Aorta (tissue), 5 donors: Measurements from ENCODE around the gene ANKDD1B. TPM values are rescaled to one million over a fixed set of nuclear protein-coding genes. Genes with fewer than 3 reads are reported as not detected.
"Not testable (repeated sequence)": the region's sequence is repeated elsewhere in the genome, so short reads cannot be mapped to it uniquely, and the experiment has no call there.

Source experiments
- ATAC-seq: fragments of 200-7000 bp; cut with Tn5 transposase; one replicate; pipeline ENCODE4 v1.9.1; 2022; ENCODE audit warnings: moderate library complexity; ENCODE audit not compliant: low FRiP score
- DNase-seq, 2 donors: peaks; one replicate each; pipeline ENCODE4 v3.0.0-alpha.2; 2020
- H3K27ac ChIP-seq, 2 donors: one replicate each; pipeline ENCODE4 v1.5.1; 2013; ENCODE audit warnings: low read length in 2 of 2, mild to moderate bottlenecking in 2 of 2, moderate library complexity in 2 of 2, control low read depth in 1 of 2, inconsistent platforms in 1 of 2, low read depth in 1 of 2
- H3K27me3 ChIP-seq, 2 donors: one replicate each; pipeline ENCODE4 v1.6.1; 2013; ENCODE audit warnings: control low read depth in 1 of 2, low read length in 1 of 2, mild to moderate bottlenecking in 1 of 2, moderate library complexity in 1 of 2; ENCODE audit not compliant: insufficient read depth in 2 of 2, control insufficient read depth in 1 of 2
- H3K36me3 ChIP-seq, 2 donors: one replicate each; pipeline ENCODE4 v1.6.1; 2013; ENCODE audit warnings: control low read depth in 1 of 2, low read length in 1 of 2, mild to moderate bottlenecking in 1 of 2; ENCODE audit not compliant: insufficient read depth in 2 of 2, control insufficient read depth in 1 of 2
- H3K4me1 ChIP-seq, 2 donors: one replicate each; pipeline ENCODE4 v1.6.1; 2013; ENCODE audit warnings: low read length in 2 of 2, control low read depth in 1 of 2, mild to moderate bottlenecking in 1 of 2, moderate library complexity in 1 of 2; ENCODE audit not compliant: insufficient read depth in 2 of 2, control insufficient read depth in 1 of 2
- H3K4me3 ChIP-seq, 2 donors: one replicate each; pipeline ENCODE4 v1.5.1; 2013; ENCODE audit warnings: low read length in 2 of 2, control low read depth in 1 of 2, mild to moderate bottlenecking in 1 of 2
- H3K9me3 ChIP-seq: one replicate; pipeline ENCODE4 v1.6.1; 2013; ENCODE audit warnings: mild to moderate bottlenecking, low read length; ENCODE audit not compliant: control insufficient read depth
- WGBS, 2 donors: extraction: QIAGEN DNeasy Blood & Tissue Kit; methylation state at CpG; one replicate each; pipeline ENCODE4 v1.1.7; 2013; 5-methylcytosine and 5-hydroxymethylcytosine counted together
- intact Hi-C, 2 donors: fragments of 100-400 bp; cut with DNase I; formaldehyde crosslinking; loops; one replicate each; pipeline versions ENCODE4 v1.14.2 to v1.15.0; 2022
- polyA plus RNA-seq, 2 donors: library from polyadenylated mRNA; stranded (reverse); fragments of 200-250 nt; gene quantifications; one replicate each; pipeline ENCODE4 v1.2.3, GENCODE V29; 2013
- total RNA-seq, 2 donors: library from RNA; stranded (reverse); fragmentation: NEBNext Ultra II Directional; extraction: Animal tissue kit (Norgen Biotek cat#: 25700); gene quantifications; one replicate each; pipeline ENCODE4 v1.2.1, GENCODE V29; 2021
- donor health status: healthy with polysubstance abuse.
- donor health status: Bipolar disorder and iron deficiency.
- donor health status: DM: no; HTN: no; CAD: no.
- donor health status: DM: no; HTN: no; CAD: no.
- donor health status: DM: yes; HTN: yes; CAD: no.

Gene ANKDD1B
- total and polyA plus RNA-seq, 4 donors = 0.61 to 2.1 (median 0.88) TPM; not detected in 1

DNA sequence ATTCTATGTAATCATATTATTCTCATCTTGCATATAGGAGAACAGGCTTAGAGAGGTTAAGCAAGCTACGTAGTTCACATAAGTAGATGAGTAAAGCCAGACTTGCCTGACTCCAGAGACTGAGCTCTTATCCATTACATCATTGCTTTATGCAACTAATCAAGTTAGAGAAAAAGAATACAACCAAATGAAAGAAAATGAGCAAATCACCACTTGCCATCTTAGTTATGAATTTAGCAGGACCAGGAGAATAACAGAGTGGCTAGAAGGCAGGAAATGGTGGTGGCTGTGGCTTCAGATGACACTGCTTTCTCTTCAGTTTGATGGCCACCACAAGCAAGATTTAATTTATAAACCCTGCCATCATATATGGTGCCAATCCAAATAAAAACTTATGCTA is 79.4 kb downstream of the ANKDD1B start:
- Histone ChIP-seq H3K27me3 (no peaks in the 10 kb centered on the region), H3K36me3 (no peaks in the 10 kb centered on the region), H3K4me1 (no peaks in the 10 kb centered on the region), H3K9me3 (no peaks in the 10 kb centered on the region), H3K4me3 (no peak overlapping the region), H3K27ac (no peak overlapping the region)
- 96 to 97% methylated on average over 1 of the region's 1 CpG for WGBS, 2 donors
- DNase-seq (no peak), ATAC-seq (no peak)
- intact Hi-C loops = no loop called here

DNA sequence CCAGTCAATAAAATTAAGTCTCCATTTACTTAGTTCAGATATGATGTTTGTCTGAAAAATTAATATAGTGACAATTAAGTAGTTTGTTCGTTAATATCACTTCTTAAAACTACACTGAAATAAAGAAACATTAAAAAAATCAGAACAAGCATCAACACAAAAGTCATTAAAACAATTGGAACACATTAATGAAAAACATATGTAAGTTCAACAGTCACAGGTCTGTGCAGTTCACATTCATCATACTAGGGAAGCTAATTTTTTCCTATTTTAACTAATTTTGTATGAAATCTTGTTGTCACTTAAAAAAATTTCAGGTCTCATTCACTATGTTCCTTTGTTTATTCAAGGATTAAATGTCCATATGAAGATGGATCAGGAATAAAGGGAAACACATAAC is 83.5 kb downstream of the ANKDD1B start:
- no peaks in the 10 kb centered on the region for H3K9me3 ChIP-seq
- intact Hi-C loops = no loop called here
- WGBS, 2 donors = 90 to 93% methylated on average over 1 of the region's 1 CpG
- DNase-seq (no peak), ATAC-seq (no peak)
- no peak overlapping the region for H3K4me3 ChIP-seq
- H3K27ac ChIP-seq = no peak overlapping the region
- H3K27me3 ChIP-seq = no peaks in the 10 kb centered on the region
- no peaks in the 10 kb centered on the region for H3K36me3 ChIP-seq
- no peaks in the 10 kb centered on the region for H3K4me1 ChIP-seq

DNA sequence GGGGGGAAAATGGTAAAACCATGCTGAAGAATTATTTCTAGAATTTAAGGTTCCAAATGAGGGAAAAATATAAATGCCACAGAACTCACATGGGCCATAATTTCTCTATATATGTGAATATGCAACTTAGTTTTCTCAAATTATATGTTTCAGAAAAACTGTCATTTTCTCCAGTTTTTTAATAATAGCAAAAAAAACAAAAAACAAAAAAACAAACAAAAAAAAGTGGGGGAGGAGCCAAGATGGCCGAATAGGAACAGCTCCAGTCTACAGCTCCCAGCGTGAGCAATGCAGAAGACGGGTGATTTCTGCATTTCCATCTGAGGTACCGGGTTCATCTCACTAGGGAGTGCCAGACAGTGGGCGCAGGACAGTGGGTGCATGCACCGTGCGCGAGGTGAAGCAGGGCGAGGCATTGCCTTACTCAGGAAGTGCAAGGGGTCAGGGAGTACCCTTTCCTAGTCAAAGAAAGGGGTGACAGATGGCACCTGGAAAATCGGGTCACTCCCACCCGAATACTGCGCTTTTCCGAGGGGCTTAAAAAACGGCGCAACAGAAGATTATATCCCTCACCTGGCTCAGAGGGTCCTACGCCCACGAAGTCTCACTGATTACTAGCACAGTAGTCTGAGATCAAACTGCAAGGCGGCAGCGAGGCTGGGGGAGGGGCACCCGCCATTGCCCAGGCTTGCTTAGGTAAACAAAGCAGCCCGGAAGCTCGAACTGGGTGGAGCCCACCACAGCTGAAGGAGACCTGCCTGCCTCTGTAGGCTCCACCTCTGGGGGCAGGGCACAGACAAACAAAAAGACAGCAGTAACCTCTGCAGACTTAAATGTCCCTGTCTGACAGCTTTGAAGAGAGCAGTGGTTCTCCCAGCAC is 84.5 kb downstream of the ANKDD1B start:
- H3K27me3 ChIP-seq, H3K27ac ChIP-seq, H3K4me1 ChIP-seq, H3K36me3 ChIP-seq, H3K9me3 ChIP-seq, H3K4me3 ChIP-seq, ATAC-seq, DNase-seq, intact Hi-C loops: not testable (repeated sequence)
- WGBS, 2 donors = 87 to 88% methylated on average over 22 of the region's 22 CpGs

DNA sequence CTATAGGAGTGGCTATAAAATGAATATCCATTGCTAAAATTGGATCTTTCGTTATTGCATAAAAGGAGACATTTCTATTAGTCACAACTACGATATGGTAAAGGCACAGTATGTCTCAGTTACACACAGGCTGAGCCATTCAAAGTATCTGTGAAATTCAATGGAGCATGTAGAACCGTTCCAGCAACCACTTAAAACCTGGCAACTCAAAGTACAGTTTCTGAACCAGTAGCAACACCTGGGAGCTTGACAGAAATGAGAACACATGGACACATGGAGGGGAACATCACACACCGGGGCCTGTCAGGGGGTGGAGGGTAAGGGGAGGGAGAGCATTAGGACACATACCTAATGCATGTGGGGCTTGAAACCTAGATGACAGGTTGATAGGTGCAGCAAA is 90.6 kb downstream of the ANKDD1B start:
- ATAC-seq (no peak), DNase-seq (no peak)
- H3K4me3 ChIP-seq = no peak overlapping the region
- 93 to 97% methylated on average over 4 of the region's 4 CpGs for WGBS, 2 donors
- H3K9me3 ChIP-seq = no peaks in the 10 kb centered on the region
- no peaks in the 10 kb centered on the region for H3K27me3 ChIP-seq
- no peaks in the 10 kb centered on the region for H3K36me3 ChIP-seq
- intact Hi-C loops = no loop called here
- no peaks in the 10 kb centered on the region for H3K4me1 ChIP-seq
- H3K27ac ChIP-seq = no peak overlapping the region

DNA sequence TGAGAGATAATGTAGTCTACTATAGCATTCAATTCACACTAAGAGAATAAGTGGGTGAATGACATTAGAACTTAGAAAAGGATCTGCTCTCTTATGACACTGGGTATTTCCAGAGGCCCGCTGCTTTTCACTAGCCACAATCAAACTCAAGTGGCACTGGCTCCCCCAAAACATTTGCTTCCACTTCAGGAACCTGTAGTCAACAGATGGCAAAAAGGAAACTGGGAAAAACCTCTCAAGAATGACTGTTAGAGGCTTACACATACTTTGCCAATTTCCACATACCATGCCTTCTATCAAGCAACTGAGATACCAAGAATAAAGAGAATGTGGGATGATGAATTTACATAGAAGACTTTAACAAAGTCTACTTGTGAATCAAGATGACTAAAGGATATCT is 94.8 kb downstream of the ANKDD1B start:
- H3K36me3 ChIP-seq = peaks cover 0 to 3% of the 10 kb centered on the region in 2 donors
- DNase-seq (no peak), ATAC-seq (no peak)
- H3K27ac ChIP-seq = no peak overlapping the region
- no peaks in the 10 kb centered on the region for H3K27me3 ChIP-seq
- no peaks in the 10 kb centered on the region for H3K9me3 ChIP-seq
- intact Hi-C loops = no loop called here
- WGBS, 2 donors = 91 to 92% methylated on average over 1 of the region's 1 CpG
- H3K4me3 ChIP-seq = no peak overlapping the region
- no peaks in the 10 kb centered on the region for H3K4me1 ChIP-seq

DNA sequence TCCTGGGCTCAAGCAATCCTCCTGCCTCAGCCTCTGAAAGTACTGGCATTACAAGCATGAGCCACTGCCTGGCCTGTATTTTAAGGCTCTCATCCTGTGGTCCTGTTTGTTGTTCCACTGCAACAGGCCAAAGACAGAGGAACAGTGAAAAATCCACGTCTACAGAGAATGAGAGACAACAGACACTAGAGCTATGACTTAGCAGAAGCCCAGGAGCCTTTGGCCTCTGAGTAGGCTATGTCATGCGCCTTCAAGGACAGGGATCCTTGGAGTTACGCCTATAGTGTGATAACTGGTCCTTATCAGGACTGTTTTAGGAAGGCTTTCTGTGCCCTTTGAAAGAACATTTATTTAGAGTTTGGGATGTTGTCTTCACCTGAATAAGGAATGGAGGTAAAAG is 95.5 kb downstream of the ANKDD1B start:
- WGBS, 2 donors = 92 to 94% methylated on average over 3 of the region's 3 CpGs
- ATAC-seq (no peak), DNase-seq (no peak)
- H3K4me1 ChIP-seq = no peaks in the 10 kb centered on the region
- intact Hi-C loops = no loop called here
- H3K9me3 ChIP-seq = no peaks in the 10 kb centered on the region
- H3K4me3 ChIP-seq = no peak overlapping the region
- peaks cover 0 to 3% of the 10 kb centered on the region in 2 donors for H3K36me3 ChIP-seq
- H3K27me3 ChIP-seq = no peaks in the 10 kb centered on the region
- no peak overlapping the region for H3K27ac ChIP-seq

DNA sequence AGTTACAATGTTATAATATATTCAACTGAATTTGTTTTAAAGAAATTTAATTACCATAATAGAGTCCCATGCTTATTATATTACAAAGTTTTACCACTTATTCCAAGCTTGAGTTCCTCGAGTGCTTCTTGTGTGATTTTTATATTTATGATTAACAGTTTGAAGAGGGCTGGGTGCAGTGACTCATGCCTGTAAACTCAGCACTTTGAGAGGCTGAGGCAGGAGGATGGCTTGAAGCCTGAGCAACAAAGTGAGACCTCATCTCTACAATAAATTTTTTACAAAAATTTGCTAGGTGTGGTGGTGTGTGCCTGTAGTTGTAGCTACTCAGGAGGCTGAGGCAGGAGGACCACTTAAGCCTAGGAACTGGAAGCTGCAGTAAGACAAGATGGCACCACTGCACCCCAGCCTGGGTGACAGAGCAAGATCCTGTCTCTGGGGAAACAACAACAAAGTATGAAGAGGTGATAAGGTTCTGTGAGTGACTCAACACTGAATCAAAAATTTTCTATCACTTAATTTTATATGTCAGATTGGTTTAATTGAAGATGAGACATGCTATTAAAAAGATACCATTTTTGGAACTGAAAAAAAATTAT is 96.8 kb downstream of the ANKDD1B start:
- Histone ChIP-seq H3K36me3 (peaks cover 0 to 3% of the 10 kb centered on the region in 2 donors), H3K27ac (no peak overlapping the region), H3K27me3 (no peaks in the 10 kb centered on the region), H3K4me3 (no peak overlapping the region), H3K4me1 (no peaks in the 10 kb centered on the region), H3K9me3 (no peaks in the 10 kb centered on the region)
- ATAC-seq = no peak
- intact Hi-C loops = no loop called here
- no peak for DNase-seq
- WGBS, 2 donors = 58 to 67% methylated on average over 1 of the region's 1 CpG

DNA sequence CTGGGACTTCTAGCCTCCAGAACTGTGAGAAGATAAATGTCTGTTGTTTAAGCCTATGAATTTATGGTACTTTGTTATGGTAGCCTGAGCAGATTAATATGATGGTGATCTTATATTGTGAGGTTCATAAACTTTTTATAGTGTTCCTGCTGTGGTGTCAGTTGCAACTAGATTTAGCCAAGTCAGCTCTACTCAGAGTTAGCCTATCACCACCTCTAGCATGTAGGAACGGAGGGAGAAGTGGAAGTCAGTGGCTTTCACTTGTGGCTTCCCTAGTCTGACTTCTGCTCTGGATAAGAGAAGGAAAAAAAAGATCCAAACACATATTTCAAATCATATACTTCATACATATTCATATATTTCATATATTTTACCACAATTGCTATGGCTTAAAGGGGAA is 99.4 kb downstream of the ANKDD1B start:
- peaks cover 0 to 3% of the 10 kb centered on the region in 2 donors for H3K36me3 ChIP-seq
- H3K9me3 ChIP-seq = no peaks in the 10 kb centered on the region
- DNase-seq = no peak
- H3K4me1 ChIP-seq = no peaks in the 10 kb centered on the region
- 80 to 92% methylated on average over 1 of the region's 1 CpG for WGBS, 2 donors
- no peak overlapping the region for H3K27ac ChIP-seq
- intact Hi-C loops = loop anchor here in 1 of 2 donors (10.0 kb wide), 1 partner anchor 196 kb away; the partner anchor contains the start of genes CERT1 and POLK
- no peak for ATAC-seq
- no peaks in the 10 kb centered on the region for H3K27me3 ChIP-seq
- no peak overlapping the region for H3K4me3 ChIP-seq

DNA sequence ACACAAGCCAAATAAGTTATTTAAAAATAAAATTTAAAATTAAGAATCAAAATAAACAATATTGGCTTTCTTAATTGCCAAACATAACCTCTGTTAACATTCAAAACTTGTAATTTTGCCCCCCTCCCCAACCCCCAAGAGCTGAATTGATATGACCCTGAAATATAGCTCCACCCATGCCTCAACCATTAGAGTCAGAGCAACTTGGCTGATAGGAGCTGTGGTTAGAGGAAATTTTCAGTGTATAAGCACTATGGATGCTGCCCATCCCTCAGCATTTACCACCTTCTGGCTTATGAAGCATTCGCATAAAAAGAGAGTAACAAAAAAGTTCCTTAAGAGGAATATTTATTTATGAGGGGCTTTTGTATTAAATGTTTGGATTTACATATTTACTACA is 99.9 kb downstream of the ANKDD1B start:
- WGBS, 2 donors = 96 to 100% methylated on average over 1 of the region's 1 CpG
- Histone ChIP-seq H3K4me3 (no peak overlapping the region), H3K27me3 (no peaks in the 10 kb centered on the region), H3K9me3 (no peaks in the 10 kb centered on the region), H3K4me1 (no peaks in the 10 kb centered on the region), H3K27ac (no peak overlapping the region), H3K36me3 (peaks cover 0 to 3% of the 10 kb centered on the region in 2 donors)
- intact Hi-C loops = loop anchor here in 1 of 2 donors (10.0 kb wide), 1 partner anchor 196 kb away; the partner anchor contains the start of genes CERT1 and POLK
- no peak for ATAC-seq
- DNase-seq = no peak
